HepG2 (cell line): Measurements from ENCODE around the gene PXMP4. TPM values are rescaled to one million over a fixed set of nuclear protein-coding genes. Genes with fewer than 3 reads are reported as not detected.

Experiments
- AHR ChIP-seq: IDR thresholded peaks from 2 replicates; pipeline ENCODE4 v1.6.1; 2018; ENCODE audit warnings: missing genetic modification reagents, missing compliant biosample characterization
- ARNT2 ChIP-seq: sonication (generic); formaldehyde crosslinking; IDR thresholded peaks from 2 replicates; pipeline ENCODE4 v1.8.0; 2022; ENCODE audit warnings: mild to moderate bottlenecking, low read depth, missing genetic modification reagents, moderate library complexity
- CAMTA2 ChIP-seq: sonication (generic); formaldehyde crosslinking; IDR thresholded peaks from 2 replicates; pipeline ENCODE4 v1.4.0; 2020; ENCODE audit warnings: mild to moderate bottlenecking, missing genetic modification reagents, borderline replicate concordance
- E2F5 ChIP-seq: sonication (generic); formaldehyde crosslinking; conservative IDR thresholded peaks from 2 replicates; pipeline ENCODE4 v1.4.0; 2020; ENCODE audit warnings: missing genetic modification reagents
- IRF1 ChIP-seq: sonication (generic); formaldehyde crosslinking; IDR thresholded peaks from 2 replicates; pipeline ENCODE4 v1.4.0; 2020; ENCODE audit warnings: low read depth, mild to moderate bottlenecking, missing genetic modification reagents
- JUN ChIP-seq: sonication (generic); formaldehyde crosslinking; IDR thresholded peaks from 2 replicates; pipeline ENCODE4 v1.4.0; 2020; ENCODE audit warnings: mild to moderate bottlenecking, missing genetic modification reagents
- KDM1A ChIP-seq: IDR thresholded peaks from 2 replicates; pipeline ENCODE4 v1.6.1; 2016; ENCODE audit warnings: missing compliant biosample characterization
- NR3C1 ChIP-seq: sonication (generic); formaldehyde crosslinking; IDR thresholded peaks from 2 replicates; pipeline ENCODE4 v1.4.0; 2020; ENCODE audit warnings: missing genetic modification reagents
- SP4 ChIP-seq: sonication (generic); formaldehyde crosslinking; IDR thresholded peaks from 2 replicates; pipeline ENCODE4 v1.8.1; 2023; ENCODE audit warnings: mild to moderate bottlenecking, missing genetic modification reagents
- TEAD3 ChIP-seq: optimal IDR thresholded peaks from 2 replicates; pipeline ENCODE3; 2016; ENCODE audit warnings: borderline replicate concordance
- TOPORS ChIP-seq: sonication (generic); formaldehyde crosslinking; IDR thresholded peaks from 2 replicates; pipeline ENCODE4 v1.8.0; 2023; ENCODE audit warnings: mild to moderate bottlenecking, missing genetic modification reagents
- ZC3H4 ChIP-seq: sonication (generic); formaldehyde crosslinking; IDR thresholded peaks from 2 replicates; pipeline ENCODE4 v1.4.0; 2020; ENCODE audit warnings: missing genetic modification reagents, borderline replicate concordance
- ZNF552 ChIP-seq: sonication (generic); formaldehyde crosslinking; IDR thresholded peaks from 2 replicates; pipeline ENCODE4 v1.9.0; 2022; ENCODE audit warnings: missing genetic modification reagents, mild to moderate bottlenecking, borderline replicate concordance
- ZNF572 ChIP-seq: sonication (generic); formaldehyde crosslinking; IDR thresholded peaks from 2 replicates; pipeline ENCODE4 v1.5.1; 2020; ENCODE audit warnings: mild to moderate bottlenecking, missing genetic modification reagents
- ZNF607 ChIP-seq: sonication (generic); formaldehyde crosslinking; IDR thresholded peaks from 2 replicates; pipeline ENCODE4 v1.5.1; 2020; ENCODE audit warnings: missing genetic modification reagents, mild to moderate bottlenecking, borderline replicate concordance
- ZNF788 ChIP-seq: sonication (generic); formaldehyde crosslinking; IDR thresholded peaks from 2 replicates; pipeline ENCODE4 v1.5.0; 2020; ENCODE audit warnings: mild to moderate bottlenecking, missing genetic modification reagents, borderline replicate concordance
- ZNF790 ChIP-seq: sonication (generic); formaldehyde crosslinking; IDR thresholded peaks from 2 replicates; pipeline ENCODE4 v1.8.0; 2022; ENCODE audit warnings: missing genetic modification reagents, mild to moderate bottlenecking, borderline replicate concordance
- polyA plus RNA-seq, 8 experiments: library from polyadenylated mRNA; depleted of rRNA in 3 of 8; stranded (reverse) in 7 of 8; unstranded in 1 of 8; fragments of >200 nt; fragmentation: Illumina TruSeq in 4 of 8; extraction: Trizol in 4 of 8; gene quantifications; 2 replicates each; pipeline versions ENCODE4 v1.2.1 to v1.2.3, GENCODE V29; 2011 to 2016; ENCODE audit warnings: low read depth in 4 of 8, missing spikeins in 1 of 8, mixed read lengths in 1 of 8; ENCODE audit not compliant: insufficient read depth in 1 of 8
- total RNA-seq, 5 experiments: library from RNA; depleted of rRNA; stranded (reverse); fragments of >200 nt; fragmentation: Illumina TruSeq; extraction: Trizol; gene quantifications; 2 replicates each; pipeline ENCODE4 v1.2.3, GENCODE V29; 2016; ENCODE audit warnings: low read depth in 1 of 5
- TF ChIP-seq, protein P1 (sequence below): sonication (generic); formaldehyde crosslinking; IDR thresholded peaks from 2 replicates; pipeline ENCODE4 v1.5.0; 2020; ENCODE audit warnings: mild to moderate bottlenecking, missing genetic modification reagents, moderate library complexity
- TF ChIP-seq, protein P2 (sequence below): IDR thresholded peaks from 2 replicates; pipeline ENCODE4 v1.6.1; 2016; ENCODE audit warnings: missing compliant biosample characterization, missing genetic modification reagents, borderline replicate concordance
- TF ChIP-seq, protein P3 (sequence below): sonication (generic); formaldehyde crosslinking; IDR thresholded peaks from 2 replicates; pipeline ENCODE4 v1.4.0; 2020; ENCODE audit warnings: mild to moderate bottlenecking, missing genetic modification reagents

Gene PXMP4
- total and polyA plus RNA-seq, 2 of the 13 experiments (the other 11 are each of a cell fraction or from before 2014, with no cell fraction given) = not detected

GRCh38 chr20:33667676-33668465 is 52.2 kb downstream of the PXMP4 start (continued):
- TF ChIP-seq E2F5 (no peak), CAMTA2 (0 out of 2 replicates have a peak, but pooled peaks have one; percentile 43), ZNF607 (CRISPR knock-in tag) (0 out of 2 replicates have a peak, but pooled peaks have one; percentile 49), ZNF790 (no peak), TEAD3 (CRISPR knock-in tag) (peak; percentile 35), ZNF572 (CRISPR knock-in tag) (peak; percentile 83), ZNF788 (peak; percentile 48; the same call in 1 of the 2 replicates), ZC3H4 (CRISPR knock-in tag) (0 out of 2 replicates have a peak, but pooled peaks have one; percentile 3), AHR (CRISPR knock-in tag) (peak; percentile 57; the same call in 1 of the 2 replicates), NR3C1 (no peak), IRF1 (CRISPR knock-in tag) (no peak), SP4 (CRISPR knock-in tag) (peak; percentile 49; the same call in 1 of the 2 replicates), ZNF552 (no peak), KDM1A (CRISPR knock-in tag) (no peak), JUN (CRISPR knock-in tag) (no peak), ARNT2 (0 out of 2 replicates have a peak, but pooled peaks have one; percentile 54), TOPORS (CRISPR knock-in tag) (0 out of 2 replicates have a peak, but pooled peaks have one; percentile 3)
- TF ChIP-seq, protein P1, sequence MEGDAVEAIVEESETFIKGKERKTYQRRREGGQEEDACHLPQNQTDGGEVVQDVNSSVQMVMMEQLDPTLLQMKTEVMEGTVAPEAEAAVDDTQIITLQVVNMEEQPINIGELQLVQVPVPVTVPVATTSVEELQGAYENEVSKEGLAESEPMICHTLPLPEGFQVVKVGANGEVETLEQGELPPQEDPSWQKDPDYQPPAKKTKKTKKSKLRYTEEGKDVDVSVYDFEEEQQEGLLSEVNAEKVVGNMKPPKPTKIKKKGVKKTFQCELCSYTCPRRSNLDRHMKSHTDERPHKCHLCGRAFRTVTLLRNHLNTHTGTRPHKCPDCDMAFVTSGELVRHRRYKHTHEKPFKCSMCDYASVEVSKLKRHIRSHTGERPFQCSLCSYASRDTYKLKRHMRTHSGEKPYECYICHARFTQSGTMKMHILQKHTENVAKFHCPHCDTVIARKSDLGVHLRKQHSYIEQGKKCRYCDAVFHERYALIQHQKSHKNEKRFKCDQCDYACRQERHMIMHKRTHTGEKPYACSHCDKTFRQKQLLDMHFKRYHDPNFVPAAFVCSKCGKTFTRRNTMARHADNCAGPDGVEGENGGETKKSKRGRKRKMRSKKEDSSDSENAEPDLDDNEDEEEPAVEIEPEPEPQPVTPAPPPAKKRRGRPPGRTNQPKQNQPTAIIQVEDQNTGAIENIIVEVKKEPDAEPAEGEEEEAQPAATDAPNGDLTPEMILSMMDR (CRISPR knock-in tag) = peak; percentile 93
- TF ChIP-seq, protein P2, sequence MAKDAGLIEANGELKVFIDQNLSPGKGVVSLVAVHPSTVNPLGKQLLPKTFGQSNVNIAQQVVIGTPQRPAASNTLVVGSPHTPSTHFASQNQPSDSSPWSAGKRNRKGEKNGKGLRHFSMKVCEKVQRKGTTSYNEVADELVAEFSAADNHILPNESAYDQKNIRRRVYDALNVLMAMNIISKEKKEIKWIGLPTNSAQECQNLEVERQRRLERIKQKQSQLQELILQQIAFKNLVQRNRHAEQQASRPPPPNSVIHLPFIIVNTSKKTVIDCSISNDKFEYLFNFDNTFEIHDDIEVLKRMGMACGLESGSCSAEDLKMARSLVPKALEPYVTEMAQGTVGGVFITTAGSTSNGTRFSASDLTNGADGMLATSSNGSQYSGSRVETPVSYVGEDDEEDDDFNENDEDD (CRISPR knock-in tag) = no peak
- TF ChIP-seq, protein P3, sequence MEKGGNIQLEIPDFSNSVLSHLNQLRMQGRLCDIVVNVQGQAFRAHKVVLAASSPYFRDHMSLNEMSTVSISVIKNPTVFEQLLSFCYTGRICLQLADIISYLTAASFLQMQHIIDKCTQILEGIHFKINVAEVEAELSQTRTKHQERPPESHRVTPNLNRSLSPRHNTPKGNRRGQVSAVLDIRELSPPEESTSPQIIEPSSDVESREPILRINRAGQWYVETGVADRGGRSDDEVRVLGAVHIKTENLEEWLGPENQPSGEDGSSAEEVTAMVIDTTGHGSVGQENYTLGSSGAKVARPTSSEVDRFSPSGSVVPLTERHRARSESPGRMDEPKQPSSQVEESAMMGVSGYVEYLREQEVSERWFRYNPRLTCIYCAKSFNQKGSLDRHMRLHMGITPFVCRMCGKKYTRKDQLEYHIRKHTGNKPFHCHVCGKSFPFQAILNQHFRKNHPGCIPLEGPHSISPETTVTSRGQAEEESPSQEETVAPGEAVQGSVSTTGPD = peak; percentile 92
